NCI-H460 (cell line): ENCODE results near the gene HK3. TPM values are rescaled to one million over a fixed set of nuclear protein-coding genes. Genes with fewer than 3 reads are reported as not detected.

ENCODE experiments used
- total RNA-seq: library from RNA; depleted of rRNA; stranded (reverse); fragments of >200 nt; shearing (Covaris generic); gene quantifications from 2 replicates; pipeline ENCODE4 v1.2.3, GENCODE V29; 2014; rRNA removed

Gene HK3
- total RNA-seq, 1 experiment from 2014 or later = not detected

Other genes starting within 250 kb of the HK3 start
- gene UNC5A, start 88.8 kb downstream of the HK3 start, total RNA-seq = not detected in 2 replicates
- gene UIMC1, start 107.4 kb upstream of the HK3 start, total RNA-seq = 33.6 and 34.6 TPM in 2 replicates
- gene ZNF346, start 123.3 kb upstream of the HK3 start, total RNA-seq = 9.6 and 13.3 TPM in 2 replicates
- 2.1 and 2.4 TPM in 2 replicates for gene FGFR4, start 187.6 kb upstream of the HK3 start, total RNA-seq
- 42.7 and 49.1 TPM in 2 replicates for gene NSD1, start 234.4 kb upstream of the HK3 start, total RNA-seq